HepG2 (cell line): ENCODE data around the gene PPFIA4. TPM values are rescaled to one million over a fixed set of nuclear protein-coding genes. Genes with fewer than 3 reads are reported as not detected.

Source experiments
- ATAC-seq: fragments of 200-7000 bp; cut with Tn5 transposase; 3 replicates; pipeline ENCODE4 v1.9.1; 2020; ENCODE audit warnings: mild to moderate bottlenecking, moderate library complexity
- BruUV-seq: library from RNA; stranded (reverse); fragments of 400-500 nt; replicated peaks from 2 replicates; lab custom pipeline; 2021; lab: Mats Ljungman, UMichigan
- CTCF ChIA-PET: fragments of 300-600 bp; formaldehyde crosslinking; extraction: SDS; loops from one replicate; lab custom pipeline; 2021; ENCODE audit warnings: low total read pairs, inconsistent platforms, low intra/inter-chr PET ratio; lab: Yijun Ruan, JAX
- POLR2A ChIA-PET: fragments of 350-600 bp; sonication (Branson Sonifier 250); formaldehyde crosslinking; loops from one replicate; lab custom pipeline; 2020; ENCODE audit warnings: antibody characterized with exemption, inconsistent platforms; lab: Yijun Ruan, JAX
- DNase-seq: peaks from one replicate; pipeline ENCODE4 v3.0.0-alpha.2; 2015; ENCODE audit warnings: low spot score
- FAIRE-seq: peaks from 3 replicates; lab custom pipeline; 2011; peaks lifted over from hg19 to GRCh38; lab: Jason Lieb, UNC
- H2AFZ ChIP-seq: one replicate; pipeline ENCODE4 v1.6.1; 2011; ENCODE audit warnings: low read length, inconsistent platforms
- H3K27ac ChIP-seq: fragments of 300-600 bp; 3 replicates; pipeline ENCODE4 v1.8.0; 2011; ENCODE audit warnings: mixed run types, mild to moderate bottlenecking, mixed read lengths, low read length, inconsistent platforms; ENCODE audit not compliant: insufficient read depth; ENCODE audit errors: extremely low read length
- H3K27me3 ChIP-seq, 2 experiments: fragments of 200-600 bp in 1 of 2; 2 replicates in 1 of 2; 3 replicates in 1 of 2; pipeline versions ENCODE4 v1.6.0 to v1.8.0; 2011; ENCODE audit warnings: low read length in 2 of 2, mild to moderate bottlenecking in 2 of 2, moderate library complexity in 2 of 2, inconsistent platforms in 1 of 2; ENCODE audit not compliant: insufficient read depth in 2 of 2, control insufficient read depth in 1 of 2
- H3K36me3 ChIP-seq, 2 experiments: fragments of 200-600 bp in 1 of 2; replicated peaks in 1 of 2; 2 replicates in 1 of 2; 3 replicates in 1 of 2; pipeline versions ENCODE4 v1.5.1 to v1.8.0; 2011; ENCODE audit warnings: low read length in 2 of 2, inconsistent platforms in 1 of 2; ENCODE audit not compliant: insufficient read depth in 2 of 2, control insufficient read depth in 1 of 2
- H3K4me1 ChIP-seq: 2 replicates; pipeline ENCODE4 v1.5.1; 2012; ENCODE audit warnings: low read length, inconsistent platforms; ENCODE audit not compliant: insufficient read depth
- H3K4me2 ChIP-seq: 2 replicates; pipeline ENCODE4 v1.6.0; 2011; ENCODE audit warnings: low read depth, low read length, inconsistent platforms
- H3K4me3 ChIP-seq, 3 experiments: fragments of 200-600 bp in 1 of 3; sonication (generic), shearing (Covaris generic) in 1 of 3; replicated peaks in 1 of 3; 2 replicates each; pipeline ENCODE4 v1.5.1; 2011 to 2016; ENCODE audit warnings: low read length in 3 of 3, inconsistent platforms in 2 of 3, low read depth in 2 of 3, mild to moderate bottlenecking in 2 of 3, control low read depth in 1 of 3, mixed read lengths in 1 of 3; ENCODE audit not compliant: insufficient read depth in 1 of 3
- H3K79me2 ChIP-seq: one replicate; pipeline ENCODE4 v1.6.1; 2011; ENCODE audit warnings: low read length, inconsistent platforms; ENCODE audit not compliant: insufficient read depth
- H3K9ac ChIP-seq: 2 replicates; pipeline ENCODE4 v1.6.0; 2011; ENCODE audit warnings: mild to moderate bottlenecking, low read depth, low read length, inconsistent platforms; ENCODE audit not compliant: insufficient read depth
- H3K9me3 ChIP-seq: 2 replicates; pipeline ENCODE4 v1.5.1; 2012; ENCODE audit warnings: mild to moderate bottlenecking, low read length
- H4K20me1 ChIP-seq: 2 replicates; pipeline ENCODE4 v1.6.0; 2011; ENCODE audit warnings: inconsistent platforms, mild to moderate bottlenecking, low read length, moderate library complexity; ENCODE audit not compliant: insufficient read depth
- ATF1 ChIP-seq: IDR thresholded peaks from 2 replicates; pipeline ENCODE4 v1.6.1; 2016; ENCODE audit warnings: mild to moderate bottlenecking, control low read depth
- CCDC6 ChIP-seq: sonication (generic); formaldehyde crosslinking; IDR thresholded peaks from 2 replicates; pipeline ENCODE4 v1.8.1; 2022; ENCODE audit warnings: mild to moderate bottlenecking, missing genetic modification reagents, moderate library complexity
- CENPX ChIP-seq: sonication (generic); formaldehyde crosslinking; IDR thresholded peaks from 2 replicates; pipeline ENCODE4 v1.9.0; 2021; ENCODE audit warnings: mild to moderate bottlenecking, missing genetic modification reagents, moderate library complexity
- ESRRA ChIP-seq: sonication (generic); formaldehyde crosslinking; IDR thresholded peaks from 2 replicates; pipeline ENCODE4 v1.5.1; 2020; ENCODE audit warnings: mild to moderate bottlenecking, low read depth, missing genetic modification reagents
- FOSL1 ChIP-seq: sonication (generic); formaldehyde crosslinking; IDR thresholded peaks from 2 replicates; pipeline ENCODE4 v1.9.0; 2021; ENCODE audit warnings: missing genetic modification reagents, borderline replicate concordance
- GFI1 ChIP-seq: sonication (generic); formaldehyde crosslinking; IDR thresholded peaks from 2 replicates; pipeline ENCODE4 v1.5.0; 2020; ENCODE audit warnings: missing genetic modification reagents, mild to moderate bottlenecking, borderline replicate concordance
- HOXD1 ChIP-seq: sonication (generic); formaldehyde crosslinking; IDR thresholded peaks from 2 replicates; pipeline ENCODE4 v1.5.0; 2020; ENCODE audit warnings: missing genetic modification reagents
- KIAA2018 ChIP-seq: sonication (generic); formaldehyde crosslinking; IDR thresholded peaks from 2 replicates; pipeline ENCODE4 v1.5.0; 2020; ENCODE audit warnings: mild to moderate bottlenecking, missing genetic modification reagents, borderline replicate concordance
- MIER2 ChIP-seq: IDR thresholded peaks from 2 replicates; pipeline ENCODE4 v1.6.1; 2016; ENCODE audit warnings: missing biosample characterization, missing genetic modification reagents
- NAIF1 ChIP-seq: sonication (generic); formaldehyde crosslinking; IDR thresholded peaks from 2 replicates; pipeline ENCODE4 v1.5.0; 2020; ENCODE audit warnings: mild to moderate bottlenecking, missing genetic modification reagents, borderline replicate concordance
- NCOA1 ChIP-seq: sonication (generic); formaldehyde crosslinking; IDR thresholded peaks from 2 replicates; pipeline ENCODE4 v1.9.0; 2021; ENCODE audit warnings: missing genetic modification reagents
- NR2F6 ChIP-seq, 2 experiments: IDR thresholded peaks; 2 replicates each; pipeline ENCODE4 v1.6.1; 2016; ENCODE audit warnings: antibody characterized with exemption in 1 of 2, mild to moderate bottlenecking in 1 of 2
- PAF1 ChIP-seq: IDR thresholded peaks from 2 replicates; pipeline ENCODE4 v1.6.1; 2016; ENCODE audit warnings: missing genetic modification reagents, missing compliant biosample characterization
- PHF5A ChIP-seq: IDR thresholded peaks from one replicate; pipeline ENCODE4 v1.6.1; 2018; ENCODE audit warnings: low read depth, missing genetic modification reagents; ENCODE audit not compliant: unreplicated experiment
- YEATS2 ChIP-seq: sonication (generic); formaldehyde crosslinking; IDR thresholded peaks from 2 replicates; pipeline ENCODE4 v1.4.0; 2020; ENCODE audit warnings: missing genetic modification reagents, borderline replicate concordance
- ZFP36 ChIP-seq: fragments of 150-350 bp; IDR thresholded peaks from 2 replicates; pipeline ENCODE4 v1.6.1; 2018; ENCODE audit warnings: borderline replicate concordance, low read length, low read depth; ENCODE audit not compliant: partially characterized antibody
- ZNF260 ChIP-seq: sonication (generic); formaldehyde crosslinking; IDR thresholded peaks from 2 replicates; pipeline ENCODE4 v1.4.0; 2020; ENCODE audit warnings: missing genetic modification reagents, low read depth, mild to moderate bottlenecking, borderline replicate concordance
- ZNF484 ChIP-seq: sonication (generic); formaldehyde crosslinking; IDR thresholded peaks from 2 replicates; pipeline ENCODE4 v1.5.1; 2020; ENCODE audit warnings: mild to moderate bottlenecking, low read depth, missing genetic modification reagents, borderline replicate concordance
- ZNF562 ChIP-seq: sonication (generic); formaldehyde crosslinking; IDR thresholded peaks from 2 replicates; pipeline ENCODE4 v1.8.0; 2022; ENCODE audit warnings: missing genetic modification reagents, borderline replicate concordance
- WGBS: methylation state at CpG from one replicate; pipeline ENCODE4 v1.1.6; 2017; ENCODE audit warnings: low lambda C conversion rate; 5-methylcytosine and 5-hydroxymethylcytosine counted together
- in situ Hi-C: cut with HindIII; loops from 2 replicates; pipeline ENCODE4 v1.10.0; 2017; ENCODE audit warnings: low pct_unique_long_range_greater_than_20kb; ENCODE audit not compliant: extremely low pct_ligation_motif_present
- intact Hi-C: fragments of 100-400 bp; cut with micrococcal nuclease; formaldehyde crosslinking; loops from one replicate; pipeline ENCODE4 v1.10.0; 2022; ENCODE audit not compliant: unreplicated experiment
- polyA plus RNA-seq, 8 experiments: library from polyadenylated mRNA; depleted of rRNA in 3 of 8; stranded (reverse) in 7 of 8; unstranded in 1 of 8; fragments of >200 nt; fragmentation: Illumina TruSeq in 4 of 8; extraction: Trizol in 4 of 8; gene quantifications; 2 replicates each; pipeline versions ENCODE4 v1.2.1 to v1.2.3, GENCODE V29; 2011 to 2016; ENCODE audit warnings: low read depth in 4 of 8, missing spikeins in 1 of 8, mixed read lengths in 1 of 8; ENCODE audit not compliant: insufficient read depth in 1 of 8
- total RNA-seq, 5 experiments: library from RNA; depleted of rRNA; stranded (reverse); fragments of >200 nt; fragmentation: Illumina TruSeq; extraction: Trizol; gene quantifications; 2 replicates each; pipeline ENCODE4 v1.2.3, GENCODE V29; 2016; ENCODE audit warnings: low read depth in 1 of 5

Gene PPFIA4
- total and polyA plus RNA-seq, 2 of the 13 experiments (the other 11 are each of a cell fraction or from before 2014, with no cell fraction given), result 6.4 TPM; not detected in 1

DNA sequence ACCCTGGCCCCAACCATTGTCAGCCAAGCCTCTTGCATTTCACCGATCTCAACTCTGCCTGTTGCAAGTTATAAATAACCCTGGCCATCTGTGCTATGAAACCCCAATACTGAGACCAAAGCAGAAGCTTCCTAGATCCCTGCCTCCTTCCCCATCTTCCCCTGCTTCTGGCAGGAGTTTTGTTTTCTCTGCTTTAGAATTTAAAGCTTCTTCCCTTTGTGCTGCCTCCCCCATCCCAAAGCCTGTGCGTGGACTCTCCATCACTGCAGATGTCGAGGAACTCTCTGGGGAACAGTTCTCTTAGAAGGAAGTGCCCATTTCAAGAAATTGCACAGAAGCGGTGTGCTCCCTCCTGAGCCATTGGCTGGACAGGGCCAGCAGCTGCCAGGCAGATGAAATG lies 76.9 kb downstream of the PPFIA4 start:
- DNase-seq, result no peak
- Histone ChIP-seq H3K9me3 (no peaks in the 10 kb centered on the region), H3K27me3 (peaks cover 2% of the 10 kb centered on the region in 2 experiments; a peak in 2 of 5 replicates), H3K27ac (no peak overlapping the region), H3K9ac (no peak overlapping the region), H3K79me2 (no peaks in the 10 kb centered on the region), H3K36me3 (no peaks in the 10 kb centered on the region), H3K4me2 (no peak overlapping the region), H2AFZ (no peak overlapping the region), H4K20me1 (no peaks in the 10 kb centered on the region), H3K4me3 (no peak overlapping the region), H3K4me1 (peaks cover 8% of the 10 kb centered on the region)
- FAIRE-seq, result no peak
- ChIA-PET CTCF (no interaction called here), POLR2A (no interaction called here)
- no TSS peak for BruUV-seq
- no peak for ATAC-seq
- intact Hi-C loops (no loop called here), in situ Hi-C loops (no loop called here)
- WGBS, result 14% methylated on average over 4 of the region's 4 CpGs
- TF ChIP-seq ZNF484, result no peak
- no peak for TF ChIP-seq ZNF562 (CRISPR knock-in tag)
- TF ChIP-seq GFI1 (CRISPR knock-in tag), result no peak
- TF ChIP-seq ATF1 (CRISPR knock-in tag), result no peak
- no peak for TF ChIP-seq NCOA1 (CRISPR knock-in tag)
- TF ChIP-seq MIER2 (CRISPR knock-in tag), result no peak
- no peak for TF ChIP-seq HOXD1 (CRISPR knock-in tag)
- TF ChIP-seq ZFP36, result no peak
- no peak for TF ChIP-seq ESRRA (CRISPR knock-in tag)
- TF ChIP-seq KIAA2018 (CRISPR knock-in tag), result no peak
- TF ChIP-seq NAIF1, result no peak
- TF ChIP-seq ZNF260 (CRISPR knock-in tag), result no peak
- TF ChIP-seq NR2F6 (IDR thresholded peaks at IDR 0.05), result no peak
- TF ChIP-seq NR2F6 (CRISPR knock-in tag; IDR thresholded peaks at IDR 0.05), result no peak
- no peak for TF ChIP-seq FOSL1 (CRISPR knock-in tag)
- TF ChIP-seq PAF1 (CRISPR knock-in tag), result no peak
- no peak for TF ChIP-seq PHF5A (CRISPR knock-in tag)
- TF ChIP-seq YEATS2, result no peak
- no peak for TF ChIP-seq CENPX (CRISPR knock-in tag)
- TF ChIP-seq CCDC6, result no peak
